Limb (tissue), 2 donors: ENCODE data around the gene RNF215.
"Not testable (repeated sequence)": the region's sequence is repeated elsewhere in the genome, so short reads cannot be mapped to it uniquely, and the experiment has no call there.

Source experiments
- DNase-seq, 2 donors: peaks; one replicate each; pipeline ENCODE4 v3.0.0-alpha.2; 2016; ENCODE audit errors: extremely low spot score in 2 of 2

RNF215 gene

GRCh38 chr22:30365891-30366290 lies 21.3 kb downstream of the RNF215 start:
- no peak for DNase-seq

DNA sequence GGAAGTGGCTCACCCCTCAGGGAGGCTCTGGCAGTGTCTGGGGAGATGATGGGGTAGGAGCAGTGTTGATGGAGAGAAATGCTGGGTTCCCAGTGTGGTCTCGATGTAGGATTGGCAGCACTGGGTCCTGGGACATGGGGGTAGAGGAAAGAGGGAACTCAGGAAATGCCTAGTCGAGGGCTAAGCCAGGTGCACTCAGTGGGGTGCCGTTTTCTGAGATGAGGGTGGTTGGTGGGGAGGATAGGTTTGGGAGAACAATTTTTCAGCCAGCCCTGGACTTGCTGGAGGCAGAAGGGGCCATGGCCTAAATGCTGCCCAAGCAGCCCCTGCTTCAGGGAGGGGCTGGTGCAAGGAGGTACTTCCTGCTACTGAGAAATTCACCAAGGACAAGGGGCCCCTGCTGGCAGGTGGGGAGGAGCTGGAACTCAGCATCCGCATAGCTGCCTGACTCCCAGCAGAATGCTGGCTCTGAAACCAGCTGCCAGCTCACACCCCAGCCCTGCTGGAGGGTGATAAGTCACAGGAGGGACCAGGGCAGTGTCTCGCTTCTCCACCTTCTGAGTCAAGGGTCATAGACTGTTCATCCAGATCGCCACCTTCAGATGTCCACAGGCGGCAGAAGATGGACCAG lies 24.4 kb downstream of the RNF215 start:
- no peak for DNase-seq

GRCh38 chr22:30361916-30362650 lies 25.1 kb downstream of the RNF215 start:
- DNase-seq = no peak

DNA sequence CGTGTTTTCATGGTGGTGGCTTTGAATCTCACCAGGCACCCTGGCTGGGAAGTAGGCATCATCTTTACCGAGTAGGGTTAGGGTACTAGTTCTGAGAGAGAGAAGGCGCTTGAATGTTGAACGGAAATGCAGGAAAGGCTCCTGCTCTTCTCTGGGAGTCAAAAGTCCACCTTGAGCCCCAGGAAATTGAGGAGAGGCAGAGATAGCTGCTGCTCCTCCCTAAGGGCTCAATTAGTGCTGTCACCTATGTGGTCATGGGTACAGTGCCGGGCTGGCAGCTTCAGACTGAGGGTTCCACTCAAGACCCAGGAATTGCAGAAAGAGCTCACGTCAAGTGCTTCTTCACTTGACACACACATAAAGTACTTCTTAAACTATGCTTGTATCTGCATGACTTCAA lies 28.7 kb downstream of the RNF215 start:
- DNase-seq = no peak

DNA sequence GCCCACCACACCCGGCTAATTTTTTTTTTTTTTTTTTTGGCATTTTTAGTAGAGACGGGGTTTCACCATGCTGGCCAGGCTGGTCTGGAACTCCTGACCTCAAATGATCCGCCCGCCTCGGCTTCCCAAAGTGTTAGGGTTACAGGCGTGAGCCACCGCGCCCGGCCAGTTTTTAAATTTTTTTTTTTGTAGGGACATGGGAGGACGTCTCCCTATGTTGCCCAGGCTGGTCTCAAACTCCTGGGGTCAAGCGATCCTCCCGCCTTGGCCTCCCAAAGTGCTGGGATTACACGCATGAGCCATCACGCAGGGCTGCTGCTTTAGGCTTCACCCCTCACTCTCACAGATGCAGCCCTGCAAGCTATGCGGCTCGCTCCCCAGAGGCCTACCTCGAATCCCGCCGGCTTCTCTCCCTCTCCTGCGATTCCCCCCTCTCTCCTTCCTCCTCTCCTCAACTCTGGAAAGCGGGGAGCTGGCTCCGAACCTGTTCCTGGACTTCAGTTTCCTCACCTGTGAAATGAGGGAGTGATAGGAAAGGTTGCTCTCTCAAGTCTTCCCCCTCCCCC lies 29.5 kb downstream of the RNF215 start:
- no peak for DNase-seq

GRCh38 chr22:30357236-30357570 lies 30.0 kb downstream of the RNF215 start:
- DNase-seq = no peak

- peak; percentile 93 to 94 for DNase-seq
Observed at GRCh38 chr22:30356449-30357235, 30.6 kb downstream of the RNF215 start, which contains the start of the genes CCDC157 and SF3A1. CCDC157 (plus strand) TSS chr22:30357007; CDS start chr22:30366001, 8,994 bp downstream. SF3A1 (minus strand) TSS chr22:30356894; CDS start chr22:30356792, 102 bp downstream.

DNA sequence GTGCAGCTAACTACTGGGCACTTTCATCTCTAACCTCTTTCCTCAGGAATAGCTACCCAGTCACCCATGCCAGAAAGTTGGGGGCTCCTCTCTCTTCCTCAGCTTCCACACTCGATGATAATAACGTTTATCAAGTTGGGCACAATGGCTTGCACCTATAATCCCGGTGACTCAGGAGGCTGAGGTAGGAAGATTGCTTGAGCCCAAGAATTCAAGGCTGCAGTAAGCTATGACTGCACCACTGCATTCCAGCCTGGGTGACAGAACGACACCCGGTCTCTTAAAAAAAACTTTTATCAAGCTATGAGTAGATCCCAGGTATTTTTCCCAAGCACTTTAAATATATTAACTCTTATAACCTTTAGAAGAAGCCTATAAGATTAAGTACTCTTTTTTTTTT lies 32.6 kb downstream of the RNF215 start:
- no peak for DNase-seq

GRCh38 chr22:30351226-30351625 lies 36.0 kb downstream of the RNF215 start:
- DNase-seq = no peak

DNA sequence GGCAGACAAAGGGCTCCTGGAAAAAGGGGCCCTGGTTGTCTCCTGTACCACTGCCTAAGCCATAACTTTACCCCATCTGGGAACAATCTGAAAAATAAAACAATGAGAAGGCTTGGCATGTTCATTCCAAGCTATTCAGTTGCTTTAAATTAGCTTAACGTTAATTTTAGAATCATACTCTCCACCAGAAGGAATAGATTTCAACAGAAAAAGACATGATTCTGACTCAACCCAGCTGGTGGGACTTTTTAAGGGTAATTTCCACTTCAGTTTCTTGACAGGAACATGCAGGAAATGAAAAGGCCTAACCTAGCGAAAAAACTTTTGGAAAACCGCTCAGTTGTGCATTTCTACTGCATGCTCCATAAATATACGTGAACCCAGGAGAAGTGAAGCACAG lies 38.4 kb downstream of the RNF215 start:
- no peak for DNase-seq

DNA sequence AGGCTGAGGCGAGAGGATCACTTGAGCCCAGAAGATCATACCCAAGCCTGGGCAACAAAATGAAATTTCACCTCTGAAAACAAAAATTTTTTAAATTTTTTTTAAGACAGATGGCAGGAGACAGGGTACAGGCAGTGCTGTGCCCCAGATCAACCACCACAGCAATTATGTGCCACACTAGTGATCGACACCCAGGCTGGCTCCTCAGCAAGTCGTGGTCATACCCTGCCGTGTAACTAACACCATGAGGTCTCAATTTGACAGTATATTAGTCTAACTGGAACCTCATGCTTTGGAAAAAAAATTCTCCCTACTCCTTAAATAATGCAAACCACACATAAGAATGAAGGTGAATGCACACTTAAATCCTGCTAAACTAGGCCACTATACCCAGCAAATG lies 38.8 kb downstream of the RNF215 start:
- DNase-seq = no peak

DNA sequence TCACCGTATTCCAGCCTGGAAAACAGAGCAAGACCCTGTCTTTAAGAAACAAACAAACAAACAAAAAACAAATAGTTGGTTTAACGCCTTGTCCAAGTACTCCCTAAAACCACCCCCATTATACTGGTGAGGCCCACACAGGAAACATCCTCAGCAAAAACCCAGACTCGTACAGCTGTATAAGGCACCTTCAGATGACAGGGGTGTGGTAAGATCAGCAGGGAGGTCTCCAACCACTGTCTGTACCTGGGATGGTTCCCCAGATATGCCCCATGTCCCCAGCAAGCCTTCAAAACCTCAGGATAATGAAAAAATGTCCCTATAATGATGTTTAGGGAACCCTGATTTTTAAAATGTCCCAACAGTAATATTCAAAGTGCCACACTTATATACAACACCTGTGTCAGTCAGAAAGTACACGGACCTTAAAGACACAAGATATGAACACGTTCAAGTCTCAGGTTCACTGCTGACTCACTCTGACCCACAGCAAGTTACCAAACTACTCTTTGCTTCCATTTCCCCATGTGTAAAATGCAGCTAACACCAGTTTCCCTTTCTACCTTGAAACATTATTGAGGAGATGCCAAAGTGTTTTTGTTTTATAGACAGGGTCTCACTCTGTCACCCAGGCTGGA lies 39.8 kb downstream of the RNF215 start:
- no peak for DNase-seq

- DNase-seq = no peak
Observed at GRCh38 chr22:30344447-30345200, 42.6 kb downstream of the RNF215 start.

DNA sequence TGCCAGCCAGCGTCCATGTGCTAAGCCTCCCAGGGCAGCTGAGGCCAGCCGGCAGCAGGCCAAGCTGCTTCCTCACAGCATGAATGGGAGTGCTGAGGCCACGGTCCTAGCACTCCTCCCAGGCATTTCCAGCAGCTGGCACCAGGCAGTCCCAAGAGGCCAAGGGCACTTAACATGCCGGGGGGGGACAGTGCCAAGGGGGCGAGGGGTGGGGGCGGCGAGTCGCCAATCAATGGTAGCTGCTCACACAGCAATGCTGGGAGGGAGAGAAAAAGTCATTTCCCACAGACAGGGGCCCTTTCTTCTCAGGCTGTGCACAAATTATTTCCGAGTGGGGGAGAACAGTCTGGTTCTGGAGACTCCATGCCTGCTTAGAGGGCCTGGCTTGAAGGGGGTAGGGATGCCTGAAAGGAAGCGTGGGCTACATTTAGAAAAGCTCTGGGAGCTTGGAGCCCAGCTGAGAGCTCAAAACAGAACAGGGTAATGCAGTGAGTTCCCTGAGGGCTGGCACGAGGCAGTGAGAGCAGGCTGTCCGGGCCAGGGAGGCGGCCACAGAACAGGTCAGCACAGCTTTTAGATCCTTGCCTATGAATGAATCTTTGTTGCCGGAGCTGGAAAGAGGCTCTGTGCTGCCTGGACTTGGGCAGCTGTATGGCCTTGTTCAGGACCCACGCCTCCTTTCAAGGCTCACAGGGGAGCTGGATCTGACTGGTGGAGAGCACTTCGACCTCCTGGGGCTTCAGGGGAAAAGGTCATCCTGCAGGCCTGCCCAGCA lies 46.1 kb downstream of the RNF215 start:
- peak in 1 of 2 donors; percentile 63 for DNase-seq

- no peak for DNase-seq
Observed at GRCh38 chr22:30338802-30339201, 48.4 kb downstream of the RNF215 start.

GRCh38 chr22:30338341-30338740 lies 48.9 kb downstream of the RNF215 start:
- not testable (repeated sequence) for DNase-seq

DNA sequence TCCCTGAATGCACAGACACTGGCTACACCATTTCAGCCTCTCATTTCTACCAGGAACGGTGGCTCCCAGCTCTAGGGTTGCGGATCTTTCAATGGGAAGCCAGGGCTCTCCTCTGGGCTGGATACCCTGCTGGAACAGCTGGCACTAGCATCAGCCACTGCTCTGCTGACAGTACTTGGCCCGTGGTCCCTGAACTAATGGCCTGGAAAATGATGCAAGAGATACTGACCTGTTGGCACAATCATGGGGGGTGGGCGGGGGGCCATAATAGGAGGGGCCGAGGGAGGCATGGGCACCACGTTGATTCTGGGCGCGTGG lies 49.8 kb downstream of the RNF215 start:
- DNase-seq = no peak

DNA sequence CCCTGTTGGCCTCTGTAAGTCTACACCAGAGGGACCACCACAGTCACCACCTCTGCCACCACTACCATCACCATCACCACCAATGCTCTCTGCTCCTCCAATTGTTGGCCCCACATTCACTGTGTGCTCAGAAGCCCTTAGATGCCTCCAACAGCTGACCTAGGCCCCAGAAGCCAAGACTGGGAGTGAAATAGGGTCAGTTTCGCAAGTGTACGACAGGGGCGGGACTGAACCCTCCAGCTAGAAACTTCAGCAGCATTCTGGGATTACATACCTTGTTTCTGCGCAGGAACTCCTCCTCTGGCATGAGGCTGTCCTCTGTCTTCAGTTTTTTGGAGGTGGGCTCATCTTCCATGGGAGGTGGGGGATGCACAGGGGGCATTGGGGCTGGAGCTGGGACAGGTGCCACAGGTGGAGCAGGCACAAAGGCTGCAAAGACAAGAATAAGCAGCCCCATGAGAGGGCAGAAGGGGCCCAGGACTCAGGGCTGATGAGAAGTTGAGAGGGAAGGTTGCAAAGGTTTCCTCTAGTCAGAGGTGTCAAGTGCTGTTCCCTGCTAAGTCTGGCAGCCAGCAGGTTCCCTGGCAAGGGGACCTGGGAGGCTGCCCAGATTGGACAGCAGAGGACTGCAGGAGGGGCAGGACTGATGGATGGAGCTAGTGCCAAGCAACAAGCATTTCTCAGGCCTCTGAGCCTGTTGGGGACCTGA lies 50.3 kb downstream of the RNF215 start:
- DNase-seq = no peak

DNA sequence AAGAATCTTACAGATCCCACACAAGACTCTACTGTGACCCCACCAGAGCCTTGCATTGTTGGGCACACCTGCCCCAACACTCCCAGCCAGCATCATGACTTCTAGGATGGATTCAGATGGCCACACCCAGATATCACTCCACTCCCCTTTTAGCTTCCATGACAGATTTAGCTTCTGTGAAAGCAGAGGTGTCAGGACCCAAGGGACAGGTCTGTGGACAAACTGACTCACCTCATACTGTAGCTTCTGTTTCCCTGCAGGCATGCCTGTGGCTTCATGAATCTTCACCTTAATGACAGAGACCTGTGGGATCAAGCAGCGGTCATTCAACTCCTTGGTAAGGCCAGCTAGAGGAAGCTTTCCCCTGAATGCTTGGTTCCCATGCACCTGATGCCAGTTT lies 52.0 kb downstream of the RNF215 start:
- no peak for DNase-seq

- DNase-seq = no peak
Observed at GRCh38 chr22:30334646-30335045, 52.6 kb downstream of the RNF215 start.
